IMR-90 (cell line): Measurements from ENCODE around the gene RFX1. TPM values are rescaled to one million over a fixed set of nuclear protein-coding genes. Genes with fewer than 3 reads are reported as not detected.
A peak's percentile ranks its signal among the peaks of the same experiment; 100 is the strongest.

Experiments used
- ATAC-seq: fragments of 200-7000 bp; cut with Tn5 transposase; 2 replicates; pipeline ENCODE4 v1.9.1; 2020; ENCODE audit warnings: low read depth, mild to moderate bottlenecking, moderate library complexity
- BruUV-seq: library from RNA; stranded (reverse); fragments of 400-500 nt; replicated peaks from 2 replicates; lab custom pipeline; 2021; lab: Mats Ljungman, UMichigan
- CTCF ChIA-PET: fragments of 300-600 bp; formaldehyde crosslinking; extraction: SDS; loops from one replicate; lab custom pipeline; 2021; ENCODE audit warnings: antibody characterized with exemption; lab: Yijun Ruan, JAX
- POLR2A ChIA-PET: fragments of 300-600 bp; sonication (Branson Sonifier 250); formaldehyde crosslinking; loops from one replicate; lab custom pipeline; 2022; ENCODE audit warnings: antibody characterized with exemption; ENCODE audit not compliant: unreplicated experiment; lab: Charles Lee
- DNase-seq: peaks from one replicate; pipeline ENCODE4 v3.0.0; 2013
- H2AFZ ChIP-seq: replicated peaks from 2 replicates; pipeline ENCODE3; 2013; ENCODE audit warnings: low read length, mild to moderate bottlenecking; ENCODE audit not compliant: poor library complexity
- H2AK5ac ChIP-seq: 2 replicates; pipeline ENCODE4 v1.6.1; 2013; ENCODE audit warnings: low read depth, low read length, inconsistent platforms
- H2AK9ac ChIP-seq: replicated peaks from 2 replicates; pipeline ENCODE3; 2013; ENCODE audit warnings: mild to moderate bottlenecking, low read depth, low read length, moderate library complexity; ENCODE audit not compliant: poor library complexity
- H2BK120ac ChIP-seq: 2 replicates; pipeline ENCODE4 v1.6.1; 2013; ENCODE audit warnings: low read depth, low read length, inconsistent platforms
- H2BK15ac ChIP-seq: 3 replicates; pipeline ENCODE4 v1.6.1; 2013; ENCODE audit warnings: low read depth, low read length, inconsistent platforms
- H2BK20ac ChIP-seq: 2 replicates; pipeline ENCODE4 v1.6.1; 2013; ENCODE audit warnings: low read depth, mild to moderate bottlenecking, inconsistent platforms, low read length, moderate library complexity
- H2BK5ac ChIP-seq: 2 replicates; pipeline ENCODE4 v1.6.1; 2013; ENCODE audit warnings: mild to moderate bottlenecking, low read depth, low read length, inconsistent platforms; ENCODE audit not compliant: poor library complexity, severe bottlenecking
- H3K14ac ChIP-seq: replicated peaks from 2 replicates; pipeline ENCODE4 v1.6.1; 2013; ENCODE audit warnings: low read depth, low read length, inconsistent platforms
- H3K18ac ChIP-seq: 2 replicates; pipeline ENCODE4 v1.6.1; 2013; ENCODE audit warnings: low read depth, low read length, control low read depth
- H3K23ac ChIP-seq: 2 replicates; pipeline ENCODE4 v1.6.1; 2013; ENCODE audit warnings: low read depth, low read length, inconsistent platforms
- H3K27ac ChIP-seq: 2 replicates; pipeline ENCODE4 v1.5.1; 2013; ENCODE audit warnings: mild to moderate bottlenecking, control low read depth, low read length; ENCODE audit not compliant: insufficient read depth
- H3K27me3 ChIP-seq: 2 replicates; pipeline ENCODE4 v1.6.1; 2013; ENCODE audit warnings: low read length; ENCODE audit not compliant: control insufficient read depth, insufficient read depth
- H3K36me3 ChIP-seq: 2 replicates; pipeline ENCODE4 v1.6.1; 2013; ENCODE audit warnings: low read length, mixed read lengths; ENCODE audit not compliant: control insufficient read depth, insufficient read depth
- H3K4ac ChIP-seq: 2 replicates; pipeline ENCODE4 v1.6.1; 2013; ENCODE audit warnings: low read depth, low read length, inconsistent platforms
- H3K4me1 ChIP-seq: 2 replicates; pipeline ENCODE4 v1.6.1; 2013; ENCODE audit warnings: low read length, mixed read lengths; ENCODE audit not compliant: control insufficient read depth, insufficient read depth
- H3K4me2 ChIP-seq: 2 replicates; pipeline ENCODE4 v1.6.1; 2013; ENCODE audit warnings: low read depth, mild to moderate bottlenecking, control low read depth, low read length, moderate library complexity
- H3K4me3 ChIP-seq: 2 replicates; pipeline ENCODE4 v1.5.1; 2013; ENCODE audit warnings: low read depth, mild to moderate bottlenecking, control low read depth, low read length, moderate library complexity; ENCODE audit not compliant: insufficient read depth
- H3K56ac ChIP-seq: 2 replicates; pipeline ENCODE4 v1.6.1; 2013; ENCODE audit warnings: low read length, inconsistent platforms; ENCODE audit not compliant: insufficient read depth; ENCODE audit errors: extremely low read depth
- H3K79me1 ChIP-seq, 2 experiments: 2 replicates each; pipeline ENCODE4 v1.6.1; 2013; ENCODE audit warnings: low read length in 2 of 2, inconsistent platforms in 1 of 2, low read depth in 1 of 2
- H3K9ac ChIP-seq: 2 replicates; pipeline ENCODE4 v1.6.1; 2013; ENCODE audit warnings: low read depth, low read length, control low read depth
- H3K9me1 ChIP-seq: 2 replicates; pipeline ENCODE4 v1.6.1; 2013; ENCODE audit warnings: low read length, inconsistent platforms; ENCODE audit not compliant: insufficient read depth
- H3K9me3 ChIP-seq: 2 replicates; pipeline ENCODE4 v1.6.1; 2013; ENCODE audit warnings: low read length; ENCODE audit not compliant: control insufficient read depth, insufficient read depth
- H4K20me1 ChIP-seq: 2 replicates; pipeline ENCODE4 v1.6.1; 2013; ENCODE audit warnings: low read length, inconsistent platforms; ENCODE audit not compliant: insufficient read depth
- H4K5ac ChIP-seq: 2 replicates; pipeline ENCODE4 v1.6.1; 2013; ENCODE audit warnings: mild to moderate bottlenecking, low read depth, low read length, control low read depth
- H4K8ac ChIP-seq, 2 experiments: 2 replicates each; pipeline ENCODE4 v1.6.1; 2013; ENCODE audit warnings: low read depth in 2 of 2, low read length in 2 of 2, control low read depth in 1 of 2, inconsistent platforms in 1 of 2
- H4K91ac ChIP-seq: 2 replicates; pipeline ENCODE4 v1.6.1; 2013; ENCODE audit warnings: low read depth, low read length, inconsistent platforms; ENCODE audit not compliant: insufficient read depth
- CEBPB ChIP-seq: IDR thresholded peaks from 2 replicates; pipeline ENCODE4 v1.6.1; 2012; ENCODE audit warnings: low read depth, low read length, improper control_type of control experiment
- MAZ ChIP-seq: IDR thresholded peaks from 2 replicates; pipeline ENCODE4 v1.6.1; 2012; ENCODE audit warnings: low read depth, mild to moderate bottlenecking, low read length, improper control_type of control experiment, moderate library complexity, borderline replicate concordance
- POLR2A ChIP-seq: IDR thresholded peaks from 2 replicates; pipeline ENCODE4 v1.6.1; 2012; ENCODE audit warnings: mild to moderate bottlenecking, low read depth, low read length
- RAD21 ChIP-seq: IDR thresholded peaks from 2 replicates; pipeline ENCODE4 v1.6.1; 2012; ENCODE audit warnings: low read length, improper control_type of control experiment
- WGBS, 2 experiments: methylation state at CpG; one replicate each; pipeline versions ENCODE4 v1.1.5 to v1.1.7; 2013; ENCODE audit warnings: missing lambda C conversion rate in 2 of 2; ENCODE audit not compliant: insufficient read length in 1 of 2; ENCODE audit errors: extremely low coverage in 2 of 2; 5-methylcytosine and 5-hydroxymethylcytosine counted together
- dilution Hi-C: fragments of 300-500 bp; cut with HindIII; formaldehyde crosslinking; loops from one replicate; pipeline ENCODE4 v1.14.3; 2018; ENCODE audit warnings: low sequenced_read_pairs; ENCODE audit not compliant: unreplicated experiment
- in situ Hi-C: fragments of 300-500 bp; cut with MboI; formaldehyde crosslinking; loops from 3 replicates; pipeline ENCODE4 v1.14.3; 2019; ENCODE audit warnings: low sequenced_read_pairs, inconsistent platforms, mixed read lengths
- intact Hi-C: fragments of 100-400 bp; cut with micrococcal nuclease; formaldehyde crosslinking; loops from 2 replicates; pipeline ENCODE4 v1.10.0; 2022
- polyA plus RNA-seq, 3 experiments: library from polyadenylated mRNA; depleted of rRNA; stranded (reverse); fragments of >200 nt; gene quantifications; 2 replicates each; pipeline ENCODE4 v1.2.3, GENCODE V29; 2012; ENCODE audit warnings: low replicate concordance in 1 of 3
- total RNA-seq: library from RNA; depleted of rRNA; stranded (reverse); fragments of >200 nt; gene quantifications from 2 replicates; pipeline ENCODE4 v1.2.3, GENCODE V29; 2012

Gene RFX1
- total and polyA plus RNA-seq, 2 of the 4 experiments (the other 2 are of a cell fraction), result 0.36 to 3.1 TPM

GRCh38 chr19:13938301-13939064, 67.6 kb downstream of the RFX1 start, which contains the start of gene PODNL1:
TSS of gene PODNL1 (minus strand) at chr19:13938417. CDS start at chr19:13938181, 236 bp downstream.
- no peaks in the 10 kb centered on the region for H3K9me3 ChIP-seq
- H3K79me1 ChIP-seq, result peaks cover 0 to 4% of the 10 kb centered on the region in 2 experiments; a peak in 1 of 4 replicates
- H4K8ac ChIP-seq, result peak within 1 kb of the TSS; percentile 32 to 43; a peak in 3 of 4 replicates
- no peaks in the 10 kb centered on the region for H4K20me1 ChIP-seq
- H4K5ac ChIP-seq, result peak within 1 kb of the TSS; percentile 70
- peak within 1 kb of the TSS; percentile 71 for H3K23ac ChIP-seq
- H2BK120ac ChIP-seq, result peak within 1 kb of the TSS; percentile 79
- H2AFZ ChIP-seq, result peak within 1 kb of the TSS; percentile 86
- peak within 1 kb of the TSS; percentile 24 for H3K9ac ChIP-seq
- ATAC-seq (peak; percentile 91), DNase-seq (peak; percentile 53)
- peak within 1 kb of the TSS; percentile 2 for H2BK5ac ChIP-seq
- H3K56ac ChIP-seq, result no peak within 1 kb of the TSS
- peak within 1 kb of the TSS; percentile 47 for H3K27ac ChIP-seq
- in situ Hi-C loops (no loop called here), intact Hi-C loops (no loop called here), dilution Hi-C loops (no loop called here)
- no TSS peak for BruUV-seq
- H2AK5ac ChIP-seq, result peak within 1 kb of the TSS; percentile 83
- H3K9me1 ChIP-seq, result peaks cover 5% of the 10 kb centered on the region
- H2AK9ac ChIP-seq, result peak within 1 kb of the TSS; percentile 55
- POLR2A ChIA-PET, result interaction anchor here (0.8 kb wide), 2 partner anchors 10 to 15 kb away, joined by 3 to 11 read pairs; no protein-coding TSS in a partner anchor
- peak within 1 kb of the TSS; percentile 97 for H2BK15ac ChIP-seq
- H3K18ac ChIP-seq, result peak within 1 kb of the TSS; percentile 32
- H3K4me2 ChIP-seq, result peak within 1 kb of the TSS; percentile 83
- H3K4me3 ChIP-seq, result peak within 1 kb of the TSS; percentile 51
- TF ChIP-seq POLR2A (no peak), RAD21 (no peak), MAZ (peak; percentile 52; the same call in 1 of the 2 replicates), CEBPB (peak; percentile 61)
- peak within 1 kb of the TSS; percentile 61 for H3K4ac ChIP-seq
- H3K36me3 ChIP-seq, result peaks cover 5% of the 10 kb centered on the region; the same call in 1 of the 2 replicates
- peak within 1 kb of the TSS; percentile 72 for H4K91ac ChIP-seq
- no CpG with 5 or more reads among the region's 21 CpGs for WGBS, 2 experiments
- peak within 1 kb of the TSS; percentile 59; the same call in 1 of the 2 replicates for H3K14ac ChIP-seq
- no peaks in the 10 kb centered on the region for H3K27me3 ChIP-seq
- CTCF ChIA-PET, result interaction anchor here (0.7 to 2.7 kb wide), 3 partner anchors 14 to 57 kb away, joined by 3 to 8 read pairs (median 3); partner anchors contain the start of gene DCAF15
- H3K4me1 ChIP-seq, result peaks cover 7% of the 10 kb centered on the region
- H2BK20ac ChIP-seq, result peak within 1 kb of the TSS; percentile 61
